H9 (cell line): ENCODE data around the gene SORBS1. TPM values are rescaled to one million over a fixed set of nuclear protein-coding genes. Genes with fewer than 3 reads are reported as not detected.

Experiments used
- DNase-seq: peaks from one replicate; pipeline ENCODE4 v3.0.0-alpha.2; 2017
- H2AFZ ChIP-seq: one replicate; pipeline ENCODE4 v1.6.1; 2013; ENCODE audit warnings: mild to moderate bottlenecking, low read length, control low read depth, moderate library complexity
- H2AK5ac ChIP-seq: 2 replicates; pipeline ENCODE4 v1.6.1; 2013; ENCODE audit warnings: low read length, control low read depth, mixed read lengths; ENCODE audit not compliant: insufficient read length
- H2BK120ac ChIP-seq: one replicate; pipeline ENCODE4 v1.6.1; 2013; ENCODE audit warnings: low read depth, mild to moderate bottlenecking, low read length, control low read depth, inconsistent platforms; ENCODE audit not compliant: poor library complexity, severe bottlenecking
- H2BK12ac ChIP-seq: 2 replicates; pipeline ENCODE4 v1.6.1; 2013; ENCODE audit warnings: low read length, control low read depth, mixed read lengths, low read depth; ENCODE audit not compliant: insufficient read length
- H2BK15ac ChIP-seq: 2 replicates; pipeline ENCODE4 v1.6.1; 2013; ENCODE audit warnings: low read depth, low read length, control low read depth
- H2BK20ac ChIP-seq: one replicate; pipeline ENCODE4 v1.6.1; 2013; ENCODE audit warnings: low read depth, mild to moderate bottlenecking, low read length, control low read depth, inconsistent platforms; ENCODE audit not compliant: poor library complexity, severe bottlenecking
- H2BK5ac ChIP-seq: 2 replicates; pipeline ENCODE4 v1.6.1; 2013; ENCODE audit warnings: low read length, control low read depth, mixed read lengths; ENCODE audit not compliant: insufficient read length
- H3K14ac ChIP-seq: 2 replicates; pipeline ENCODE4 v1.6.1; 2013; ENCODE audit warnings: low read length, control low read depth; ENCODE audit not compliant: insufficient read depth
- H3K18ac ChIP-seq: 2 replicates; pipeline ENCODE4 v1.6.1; 2013; ENCODE audit warnings: low read depth, mild to moderate bottlenecking, mixed read lengths, low read length, control low read depth; ENCODE audit not compliant: insufficient read length
- H3K23ac ChIP-seq: 2 replicates; pipeline ENCODE4 v1.6.1; 2013; ENCODE audit warnings: low read length, control low read depth, mixed read lengths, low read depth; ENCODE audit not compliant: insufficient read length
- H3K23me2 ChIP-seq: 2 replicates; pipeline ENCODE4 v1.6.1; 2013; ENCODE audit warnings: low read depth, mild to moderate bottlenecking, mixed read lengths, low read length, control low read depth; ENCODE audit not compliant: insufficient read length, poor library complexity, severe bottlenecking
- H3K27ac ChIP-seq: 2 replicates; pipeline ENCODE4 v1.5.1; 2013; ENCODE audit warnings: low read length, control low read depth, mixed read lengths, low read depth; ENCODE audit not compliant: insufficient read length
- H3K27me3 ChIP-seq: 2 replicates; pipeline ENCODE4 v1.6.1; 2013; ENCODE audit warnings: low read length, control low read depth, inconsistent platforms; ENCODE audit not compliant: insufficient read depth
- H3K4ac ChIP-seq: 2 replicates; pipeline ENCODE4 v1.6.1; 2013; ENCODE audit warnings: low read depth, mild to moderate bottlenecking, control low read depth, inconsistent platforms, low read length, moderate library complexity
- H3K4me1 ChIP-seq: 2 replicates; pipeline ENCODE4 v1.6.1; 2013; ENCODE audit warnings: low read length, control low read depth, inconsistent platforms; ENCODE audit not compliant: insufficient read depth
- H3K4me2 ChIP-seq: 2 replicates; pipeline ENCODE4 v1.6.1; 2013; ENCODE audit warnings: low read length, control low read depth, mixed read lengths; ENCODE audit not compliant: insufficient read length, insufficient read depth
- H3K56ac ChIP-seq: 2 replicates; pipeline ENCODE4 v1.6.1; 2013; ENCODE audit warnings: low read depth, mild to moderate bottlenecking, mixed read lengths, low read length, control low read depth; ENCODE audit not compliant: insufficient read length
- H3K79me1 ChIP-seq: 2 replicates; pipeline ENCODE4 v1.6.1; 2013; ENCODE audit warnings: low read depth, mild to moderate bottlenecking, moderate library complexity, low read length, control low read depth, inconsistent platforms; ENCODE audit not compliant: insufficient read depth, poor library complexity, severe bottlenecking
- H3K79me2 ChIP-seq: 2 replicates; pipeline ENCODE4 v1.6.1; 2013; ENCODE audit warnings: low read length, control low read depth, inconsistent platforms; ENCODE audit not compliant: insufficient read depth
- H3K9ac ChIP-seq: 2 replicates; pipeline ENCODE4 v1.6.1; 2013; ENCODE audit warnings: low read length, control low read depth, mixed read lengths; ENCODE audit not compliant: insufficient read length; ENCODE audit errors: extremely low read depth
- H3K9me3 ChIP-seq: one replicate; pipeline ENCODE4 v1.6.1; 2013; ENCODE audit warnings: low read depth, low read length, inconsistent platforms; ENCODE audit not compliant: control insufficient read depth
- H3T11ph ChIP-seq: one replicate; pipeline ENCODE4 v1.6.1; 2013; ENCODE audit warnings: mild to moderate bottlenecking, low read length, control low read depth, inconsistent platforms
- H4K20me1 ChIP-seq: one replicate; pipeline ENCODE4 v1.6.1; 2013; ENCODE audit not compliant: control insufficient read depth, insufficient read length, insufficient read depth
- H4K5ac ChIP-seq: 2 replicates; pipeline ENCODE4 v1.6.1; 2013; ENCODE audit warnings: low read depth, mild to moderate bottlenecking, mixed read lengths, low read length, control low read depth; ENCODE audit not compliant: insufficient read length
- H4K8ac ChIP-seq: replicated peaks from 2 replicates; pipeline ENCODE4 v1.6.1; 2013; ENCODE audit warnings: low read length, control low read depth, mixed read lengths, low read depth; ENCODE audit not compliant: insufficient read length
- H4K91ac ChIP-seq: 2 replicates; pipeline ENCODE4 v1.6.1; 2013; ENCODE audit warnings: low read depth, mild to moderate bottlenecking, moderate library complexity, mixed read lengths, low read length, control low read depth; ENCODE audit not compliant: insufficient read length
- H3K27ac Mint-ChIP-seq, 3 experiments: 2 replicates in 2 of 3; 3 replicates in 1 of 3; pipeline ENCODE4 v1.8.0; 2020 to 2021; ENCODE audit warnings: mixed read lengths in 3 of 3, mild to moderate bottlenecking in 1 of 3, moderate library complexity in 1 of 3
- H3K27me3 Mint-ChIP-seq: 2 replicates; pipeline ENCODE4 v1.8.0; 2021; ENCODE audit warnings: low read depth, mild to moderate bottlenecking, moderate library complexity, mixed read lengths
- H3K36me3 Mint-ChIP-seq, 3 experiments: 2 replicates in 2 of 3; 3 replicates in 1 of 3; pipeline ENCODE4 v1.8.0; 2020 to 2021; ENCODE audit warnings: low read depth in 3 of 3, mixed read lengths in 3 of 3; ENCODE audit not compliant: insufficient read depth in 1 of 3
- H3K4me1 Mint-ChIP-seq, 2 experiments: 2 replicates each; pipeline ENCODE4 v1.8.0; 2020; ENCODE audit warnings: mixed read lengths in 2 of 2
- H3K4me3 Mint-ChIP-seq, 2 experiments: 2 replicates in 1 of 2; 3 replicates in 1 of 2; pipeline ENCODE4 v1.8.0; 2020 to 2021; ENCODE audit warnings: mild to moderate bottlenecking in 2 of 2, mixed read lengths in 2 of 2, moderate library complexity in 1 of 2
- H3K9me3 Mint-ChIP-seq, 2 experiments: 2 replicates in 1 of 2; 3 replicates in 1 of 2; pipeline ENCODE4 v1.8.0; 2020; ENCODE audit warnings: mild to moderate bottlenecking in 2 of 2, mixed read lengths in 2 of 2, moderate library complexity in 1 of 2
- CTCF ChIP-seq: fragments of 200-600 bp; sonication (generic); conservative IDR thresholded peaks from 3 replicates; pipeline ENCODE4 v1.8.0; 2021; ENCODE audit warnings: antibody characterized with exemption, mild to moderate bottlenecking
- WGBS: extraction: QIAGEN DNeasy Blood & Tissue Kit; methylation state at CpG from one replicate; pipeline ENCODE4 v1.1.7; 2013; ENCODE audit warnings: missing lambda C conversion rate, low lambda C conversion rate, mixed read lengths; ENCODE audit not compliant: insufficient read length; ENCODE audit errors: extremely low coverage; 5-methylcytosine and 5-hydroxymethylcytosine counted together
- total RNA-seq: library from RNA; stranded (reverse); gene quantifications from 2 replicates; pipeline ENCODE4 v1.2.1, GENCODE V29; 2021

The SORBS1 gene
- total RNA-seq, 1 experiment from 2014 or later: 24.3 TPM

GRCh38 chr10:95454356-95454755, 106.8 kb downstream of the SORBS1 start:
- Histone ChIP-seq H3K79me2 (no peaks in the 10 kb centered on the region), H4K91ac (no peak overlapping the region), H3K4me2 (no peak overlapping the region), H3K27ac (no peak overlapping the region), H4K8ac (no peak overlapping the region), H4K5ac (no peak overlapping the region), H2BK20ac (no peak overlapping the region), H3K9me3 (no peaks in the 10 kb centered on the region), H3K4me1 (no peaks in the 10 kb centered on the region; the same call in 1 of the 2 replicates), H3T11ph (no peak overlapping the region), H2AFZ (no peak overlapping the region), H2AK5ac (no peak overlapping the region), H2BK12ac (no peak overlapping the region), H3K79me1 (no peaks in the 10 kb centered on the region), H3K23ac (no peak overlapping the region), H3K23me2 (no peaks in the 10 kb centered on the region), H3K27me3 (no peaks in the 10 kb centered on the region), H3K4ac (no peak overlapping the region), H3K56ac (no peak overlapping the region), H3K9ac (no peak overlapping the region), H3K18ac (no peak overlapping the region), H2BK15ac (no peak overlapping the region), H2BK5ac (no peak overlapping the region), H2BK120ac (no peak overlapping the region), H4K20me1 (no peaks in the 10 kb centered on the region), H3K14ac (no peak overlapping the region)
- no peaks in the 10 kb centered on the region for H3K9me3 Mint-ChIP-seq
- H3K27ac Mint-ChIP-seq: no peak overlapping the region; a peak in 1 of 7 replicates
- no peaks in the 10 kb centered on the region for H3K36me3 Mint-ChIP-seq
- no peak for TF ChIP-seq CTCF
- DNase-seq: no peak
- no peaks in the 10 kb centered on the region for H3K27me3 Mint-ChIP-seq
- whole genome bisulfite sequencing: no CpG with 5 or more reads among the region's 3 CpGs
- peaks cover 5 to 16% of the 10 kb centered on the region in 2 experiments for H3K4me1 Mint-ChIP-seq
- no peak overlapping the region for H3K4me3 Mint-ChIP-seq
